Measurements from ENCODE around the gene PTPRN. TPM values are rescaled to one million over a fixed set of nuclear protein-coding genes. Genes with fewer than 3 reads are reported as not detected.

The PTPRN gene
- total and polyA plus RNA-seq, 2 of the 4 experiments (the other 2 are of a cell fraction) = 5.2 to 22.0 TPM

DNA sequence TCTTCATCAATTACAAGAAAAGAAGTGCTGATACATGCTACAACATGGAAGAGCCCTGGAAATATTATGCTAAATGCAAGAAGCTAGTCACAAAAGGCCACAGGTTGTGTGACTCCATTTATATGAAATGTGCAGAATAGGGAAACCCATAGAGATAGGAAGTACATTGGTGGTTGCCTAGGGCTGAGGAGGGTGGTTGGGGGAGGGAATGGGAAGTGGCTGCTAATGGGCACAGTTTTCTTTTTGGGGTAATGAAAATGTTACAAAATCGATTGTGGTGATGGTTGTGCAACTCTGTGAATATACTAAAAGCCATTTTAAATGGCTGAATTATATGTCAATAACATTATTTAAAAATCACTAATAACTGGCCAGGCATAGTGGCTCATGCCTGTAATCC, 47.6 kb upstream of the PTPRN start:
- WGBS, 2 experiments (ENCODE audit: extremely low coverage in 2 of 2, insufficient read length in 1 of 2) = no CpG with 5 or more reads among the region's 1 CpG
- no peak overlapping the region for H3K14ac ChIP-seq (replicated peaks; ENCODE audit: low read depth, low read length)
- no peak for ATAC-seq (ENCODE audit: low read depth)
- no peak overlapping the region for H3K23ac ChIP-seq (ENCODE audit: low read depth, low read length)
- no TSS peak for BruUV-seq (replicated peaks)
- H2BK5ac ChIP-seq (ENCODE audit: low read depth, low read length, poor library complexity, severe bottlenecking) = no peak overlapping the region
- dilution Hi-C loops (cut with HindIII; ENCODE audit: low sequenced_read_pairs, unreplicated experiment) = no loop called here
- no peak overlapping the region for H2BK20ac ChIP-seq (ENCODE audit: low read depth, low read length)
- H4K91ac ChIP-seq (ENCODE audit: insufficient read depth, low read depth, low read length) = no peak overlapping the region
- peaks cover 57% of the 10 kb centered on the region for H3K27me3 ChIP-seq (ENCODE audit: control insufficient read depth, insufficient read depth, low read length)
- DNase-seq = no peak
- TF ChIP-seq, protein P1, sequence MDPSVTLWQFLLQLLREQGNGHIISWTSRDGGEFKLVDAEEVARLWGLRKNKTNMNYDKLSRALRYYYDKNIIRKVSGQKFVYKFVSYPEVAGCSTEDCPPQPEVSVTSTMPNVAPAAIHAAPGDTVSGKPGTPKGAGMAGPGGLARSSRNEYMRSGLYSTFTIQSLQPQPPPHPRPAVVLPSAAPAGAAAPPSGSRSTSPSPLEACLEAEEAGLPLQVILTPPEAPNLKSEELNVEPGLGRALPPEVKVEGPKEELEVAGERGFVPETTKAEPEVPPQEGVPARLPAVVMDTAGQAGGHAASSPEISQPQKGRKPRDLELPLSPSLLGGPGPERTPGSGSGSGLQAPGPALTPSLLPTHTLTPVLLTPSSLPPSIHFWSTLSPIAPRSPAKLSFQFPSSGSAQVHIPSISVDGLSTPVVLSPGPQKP (IDR thresholded peaks at IDR 0.05; ENCODE audit: borderline replicate concordance, low read depth, low read length) = no peak
- TF ChIP-seq, protein P2, sequence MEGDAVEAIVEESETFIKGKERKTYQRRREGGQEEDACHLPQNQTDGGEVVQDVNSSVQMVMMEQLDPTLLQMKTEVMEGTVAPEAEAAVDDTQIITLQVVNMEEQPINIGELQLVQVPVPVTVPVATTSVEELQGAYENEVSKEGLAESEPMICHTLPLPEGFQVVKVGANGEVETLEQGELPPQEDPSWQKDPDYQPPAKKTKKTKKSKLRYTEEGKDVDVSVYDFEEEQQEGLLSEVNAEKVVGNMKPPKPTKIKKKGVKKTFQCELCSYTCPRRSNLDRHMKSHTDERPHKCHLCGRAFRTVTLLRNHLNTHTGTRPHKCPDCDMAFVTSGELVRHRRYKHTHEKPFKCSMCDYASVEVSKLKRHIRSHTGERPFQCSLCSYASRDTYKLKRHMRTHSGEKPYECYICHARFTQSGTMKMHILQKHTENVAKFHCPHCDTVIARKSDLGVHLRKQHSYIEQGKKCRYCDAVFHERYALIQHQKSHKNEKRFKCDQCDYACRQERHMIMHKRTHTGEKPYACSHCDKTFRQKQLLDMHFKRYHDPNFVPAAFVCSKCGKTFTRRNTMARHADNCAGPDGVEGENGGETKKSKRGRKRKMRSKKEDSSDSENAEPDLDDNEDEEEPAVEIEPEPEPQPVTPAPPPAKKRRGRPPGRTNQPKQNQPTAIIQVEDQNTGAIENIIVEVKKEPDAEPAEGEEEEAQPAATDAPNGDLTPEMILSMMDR (conservative IDR thresholded peaks at IDR 0.05; ENCODE audit: low read depth, low read length) = no peak
- TF ChIP-seq NFE2L2 (IDR thresholded peaks at IDR 0.05; ENCODE audit: low read depth, low read length) (no peak), BHLHE40 (IDR thresholded peaks at IDR 0.05; ENCODE audit: low read depth, low read length) (no peak), CHD1 (IDR thresholded peaks at IDR 0.05; ENCODE audit: low read depth, low read length) (no peak), RFX5 (IDR thresholded peaks at IDR 0.05; ENCODE audit: low read depth, low read length) (no peak), MAZ (IDR thresholded peaks at IDR 0.05; ENCODE audit: borderline replicate concordance, low read depth, low read length) (no peak), CEBPB (IDR thresholded peaks at IDR 0.05; ENCODE audit: low read depth, low read length) (no peak), RCOR1 (IDR thresholded peaks at IDR 0.05; ENCODE audit: insufficient replicate concordance, low read length) (no peak), RAD21 (IDR thresholded peaks at IDR 0.05; ENCODE audit: low read length) (no peak)
- TF ChIP-seq, protein P3, sequence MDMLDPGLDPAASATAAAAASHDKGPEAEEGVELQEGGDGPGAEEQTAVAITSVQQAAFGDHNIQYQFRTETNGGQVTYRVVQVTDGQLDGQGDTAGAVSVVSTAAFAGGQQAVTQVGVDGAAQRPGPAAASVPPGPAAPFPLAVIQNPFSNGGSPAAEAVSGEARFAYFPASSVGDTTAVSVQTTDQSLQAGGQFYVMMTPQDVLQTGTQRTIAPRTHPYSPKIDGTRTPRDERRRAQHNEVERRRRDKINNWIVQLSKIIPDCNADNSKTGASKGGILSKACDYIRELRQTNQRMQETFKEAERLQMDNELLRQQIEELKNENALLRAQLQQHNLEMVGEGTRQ (IDR thresholded peaks at IDR 0.05; ENCODE audit: low read depth, low read length) = no peak
- no peak overlapping the region for H3K4me3 ChIP-seq (ENCODE audit: insufficient read depth, low read depth, low read length)
- H3K9ac ChIP-seq (ENCODE audit: low read depth, low read length) = no peak overlapping the region
- intact Hi-C loops (cut with micrococcal nuclease) = no loop called here
- ChIA-PET POLR2A (ENCODE audit: unreplicated experiment) (no interaction called here), CTCF (interaction anchor here (0.6 kb wide), 1 partner anchor 48 kb away, joined by 4 read pairs; the partner anchor contains the start of gene PTPRN)
- no peaks in the 10 kb centered on the region for H3K9me1 ChIP-seq (ENCODE audit: insufficient read depth, low read length)
- H2BK120ac ChIP-seq (ENCODE audit: low read depth, low read length) = no peak overlapping the region
- H2AK5ac ChIP-seq (ENCODE audit: low read depth, low read length) = no peak overlapping the region
- no peak overlapping the region for H3K4me2 ChIP-seq (ENCODE audit: low read depth, low read length)
- no peaks in the 10 kb centered on the region for H3K9me3 ChIP-seq (ENCODE audit: control insufficient read depth, insufficient read depth, low read length)
- H3K79me1 ChIP-seq (ENCODE audit: low read depth in 1 of 2, low read length in 2 of 2) = no peaks in the 10 kb centered on the region
- no peak overlapping the region for H3K4ac ChIP-seq (ENCODE audit: low read depth, low read length)
- H4K20me1 ChIP-seq (ENCODE audit: insufficient read depth, low read length) = no peaks in the 10 kb centered on the region
- peaks cover 3% of the 10 kb centered on the region; the same call in 1 of the 2 replicates for H3K4me1 ChIP-seq (ENCODE audit: control insufficient read depth, insufficient read depth, low read length)
- no peak overlapping the region for H4K8ac ChIP-seq (ENCODE audit: low read depth in 2 of 2, low read length in 2 of 2)
- H2AFZ ChIP-seq (replicated peaks; ENCODE audit: low read length, poor library complexity) = no peak overlapping the region
- in situ Hi-C loops (cut with MboI; ENCODE audit: low sequenced_read_pairs) = no loop called here
- H3K56ac ChIP-seq (ENCODE audit: extremely low read depth, insufficient read depth, low read length) = no peak overlapping the region
- no peaks in the 10 kb centered on the region for H3K36me3 ChIP-seq (ENCODE audit: control insufficient read depth, insufficient read depth, low read length)
- H4K5ac ChIP-seq (ENCODE audit: low read depth, low read length) = no peak overlapping the region
- no peak overlapping the region for H3K18ac ChIP-seq (ENCODE audit: low read depth, low read length)
- H2AK9ac ChIP-seq (replicated peaks; ENCODE audit: low read depth, low read length, poor library complexity) = no peak overlapping the region
- no peak overlapping the region for H2BK15ac ChIP-seq (ENCODE audit: low read depth, low read length)
- H3K27ac ChIP-seq (ENCODE audit: insufficient read depth, low read length) = no peak overlapping the region
